HL-60 (cell line): ENCODE data around the gene LAMTOR2.

Experiments
- CTCF ChIP-seq: IDR thresholded peaks from one replicate; pipeline ENCODE4 v1.5.1; 2011; ENCODE audit warnings: low read length, control low read depth, inconsistent platforms; ENCODE audit not compliant: insufficient read depth
- GABPA ChIP-seq: IDR thresholded peaks from 2 replicates; pipeline ENCODE4 v1.6.1; 2012; ENCODE audit warnings: low read depth
- POLR2AphosphoS5 ChIP-seq: IDR thresholded peaks from 2 replicates; pipeline ENCODE4 v1.6.1; 2012; ENCODE audit warnings: low read depth
- SPI1 ChIP-seq: IDR thresholded peaks from 2 replicates; pipeline ENCODE4 v1.6.1; 2012; ENCODE audit warnings: low read depth, mild to moderate bottlenecking, borderline replicate concordance

GRCh38 chr1:156073110-156073687, 18.6 kb downstream of the LAMTOR2 start:
- no peak for TF ChIP-seq CTCF
- no peak for TF ChIP-seq POLR2AphosphoS5
- TF ChIP-seq SPI1, result no peak; the same call in 1 of the 2 replicates
- TF ChIP-seq GABPA, result no peak
